GM19023 (cell line): ENCODE results near the gene VWF.

Experiments
- ATAC-seq: cut with Tn5 transposase; IDR thresholded peaks from one replicate; pipeline ENCODE4 v1.9.1; 2021; ENCODE audit warnings: mild to moderate bottlenecking, moderate library complexity; ENCODE audit not compliant: unreplicated experiment

VWF gene

DNA sequence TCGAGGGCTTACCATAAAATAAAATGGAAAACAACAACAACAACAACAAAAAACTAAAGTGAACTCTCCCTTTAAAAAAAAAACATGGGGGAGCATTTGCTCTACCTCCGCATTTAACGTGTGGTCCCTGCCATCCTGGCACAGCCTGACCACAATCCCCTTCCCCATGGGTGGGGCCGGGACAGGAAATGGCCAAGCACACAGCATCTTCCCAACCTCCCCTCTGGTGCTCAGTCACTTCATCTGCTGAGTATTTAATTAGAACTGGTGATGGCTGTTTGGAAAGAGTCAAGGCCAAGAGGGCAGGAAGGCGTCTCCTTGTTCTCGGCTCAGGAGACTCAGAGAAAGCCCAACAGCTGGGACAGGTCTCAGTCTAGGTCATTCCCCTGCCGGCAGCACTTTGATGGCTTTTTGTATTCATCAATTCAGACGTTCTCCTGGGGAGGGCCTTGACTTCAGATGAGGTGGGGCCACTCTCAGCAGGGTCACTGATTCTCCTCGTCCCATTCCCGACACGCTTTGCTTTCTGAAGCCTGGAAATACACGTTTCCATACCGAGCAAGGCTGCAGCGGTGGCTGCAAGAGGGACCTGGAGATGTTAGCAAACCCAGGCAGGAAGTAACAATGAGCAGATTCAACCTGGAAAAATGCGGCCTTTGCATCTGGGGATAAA is 223.8 kb downstream of the VWF start:
- no peak for ATAC-seq

DNA sequence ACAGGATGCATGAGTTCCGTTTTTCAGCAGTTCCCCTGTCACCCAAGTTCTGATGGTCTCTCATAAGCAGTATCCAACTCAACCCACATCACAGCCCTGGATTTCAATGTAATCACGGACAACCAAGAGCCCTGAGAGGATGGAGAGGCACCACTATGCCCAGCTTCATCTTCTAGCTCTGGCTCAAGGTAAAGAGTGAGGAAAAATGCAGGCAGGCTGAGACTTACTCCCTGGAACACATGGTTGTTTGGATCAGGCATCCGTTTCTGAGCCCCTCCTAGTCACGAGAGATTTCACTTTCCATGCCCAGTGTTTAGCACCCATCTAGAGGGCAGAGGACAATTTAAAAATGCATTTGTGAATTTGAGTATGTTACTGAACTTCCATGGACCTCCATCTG is 224.4 kb downstream of the VWF start:
- no peak for ATAC-seq

DNA sequence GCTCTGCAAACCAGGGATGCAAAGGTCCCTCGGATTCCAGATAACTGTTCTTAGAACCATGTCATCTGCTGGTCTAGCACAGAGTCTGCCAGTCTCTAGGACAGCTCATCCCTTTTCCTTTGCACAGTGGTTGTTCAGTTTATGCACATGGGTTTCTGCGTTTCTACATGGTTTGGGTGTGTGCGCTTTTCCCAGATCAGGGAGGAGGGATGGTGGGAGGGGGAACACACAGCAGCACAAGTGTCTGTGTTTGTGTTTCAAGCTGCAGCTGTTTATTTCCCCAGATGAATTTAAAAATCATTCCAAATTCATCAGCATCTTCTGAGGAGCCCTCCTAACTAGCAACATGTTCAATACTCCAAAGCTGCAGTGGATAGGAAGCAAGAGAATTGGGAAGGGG is 224.8 kb downstream of the VWF start:
- no peak for ATAC-seq

DNA sequence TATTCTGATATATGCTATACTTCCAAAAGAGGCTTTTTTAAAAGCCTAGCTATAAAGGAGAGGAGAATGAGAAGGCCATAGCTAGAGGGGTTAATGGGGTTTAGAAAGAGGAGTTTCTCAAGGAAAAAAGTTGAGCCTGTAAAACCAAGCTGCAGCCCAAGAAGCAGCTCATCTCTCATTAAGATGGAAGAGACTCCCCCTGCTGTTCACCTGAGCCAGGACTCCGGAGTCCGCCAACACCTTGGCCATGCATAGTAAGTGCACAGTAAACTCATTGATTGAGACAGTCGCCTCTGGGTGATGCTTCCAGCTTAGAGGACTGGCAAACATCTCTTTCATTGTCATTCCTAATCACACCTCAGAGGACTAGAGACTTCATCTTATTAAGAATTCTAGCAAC is 225.6 kb downstream of the VWF start:
- no peak for ATAC-seq
